HL-60 (cell line): ENCODE results near the gene PPP1R13L.
A peak's percentile ranks its signal among the peaks of the same experiment; 100 is the strongest.

Experiments used
- DNase-seq, 2 experiments: peaks; one replicate each; pipeline ENCODE4 v3.0.0-alpha.2; 2010 to 2020; ENCODE audit warnings: low read depth in 1 of 2, low spot score in 1 of 2
- H3K27ac ChIP-seq: fragments of 250-450 bp; sonication (Bioruptor Pico); replicated peaks from 2 replicates; pipeline ENCODE4 v1.5.1; 2020; ENCODE audit warnings: mild to moderate bottlenecking, moderate library complexity
- H3K27me3 ChIP-seq: fragments of 250-450 bp; sonication (Bioruptor Pico); 2 replicates; pipeline ENCODE4 v1.5.1; 2021; ENCODE audit warnings: mild to moderate bottlenecking, moderate library complexity; ENCODE audit not compliant: insufficient read depth, poor library complexity, severe bottlenecking
- H3K4me3 ChIP-seq: replicated peaks from 2 replicates; pipeline ENCODE4 v1.5.1; 2011; ENCODE audit warnings: mild to moderate bottlenecking, control low read depth, low read length; ENCODE audit not compliant: insufficient read depth
- GABPA ChIP-seq: IDR thresholded peaks from 2 replicates; pipeline ENCODE4 v1.6.1; 2012; ENCODE audit warnings: low read depth
- POLR2AphosphoS5 ChIP-seq: IDR thresholded peaks from 2 replicates; pipeline ENCODE4 v1.6.1; 2012; ENCODE audit warnings: low read depth
- SPI1 ChIP-seq: IDR thresholded peaks from 2 replicates; pipeline ENCODE4 v1.6.1; 2012; ENCODE audit warnings: low read depth, mild to moderate bottlenecking, borderline replicate concordance
- TF ChIP-seq, protein P1 (sequence below): IDR thresholded peaks from one replicate; pipeline ENCODE4 v1.5.1; 2011; ENCODE audit warnings: low read length, control low read depth, inconsistent platforms; ENCODE audit not compliant: insufficient read depth
- TF ChIP-seq, protein P2 (sequence below): IDR thresholded peaks from 2 replicates; pipeline ENCODE4 v1.6.1; 2012; ENCODE audit warnings: low read depth; ENCODE audit not compliant: insufficient replicate concordance

PPP1R13L gene

DNA sequence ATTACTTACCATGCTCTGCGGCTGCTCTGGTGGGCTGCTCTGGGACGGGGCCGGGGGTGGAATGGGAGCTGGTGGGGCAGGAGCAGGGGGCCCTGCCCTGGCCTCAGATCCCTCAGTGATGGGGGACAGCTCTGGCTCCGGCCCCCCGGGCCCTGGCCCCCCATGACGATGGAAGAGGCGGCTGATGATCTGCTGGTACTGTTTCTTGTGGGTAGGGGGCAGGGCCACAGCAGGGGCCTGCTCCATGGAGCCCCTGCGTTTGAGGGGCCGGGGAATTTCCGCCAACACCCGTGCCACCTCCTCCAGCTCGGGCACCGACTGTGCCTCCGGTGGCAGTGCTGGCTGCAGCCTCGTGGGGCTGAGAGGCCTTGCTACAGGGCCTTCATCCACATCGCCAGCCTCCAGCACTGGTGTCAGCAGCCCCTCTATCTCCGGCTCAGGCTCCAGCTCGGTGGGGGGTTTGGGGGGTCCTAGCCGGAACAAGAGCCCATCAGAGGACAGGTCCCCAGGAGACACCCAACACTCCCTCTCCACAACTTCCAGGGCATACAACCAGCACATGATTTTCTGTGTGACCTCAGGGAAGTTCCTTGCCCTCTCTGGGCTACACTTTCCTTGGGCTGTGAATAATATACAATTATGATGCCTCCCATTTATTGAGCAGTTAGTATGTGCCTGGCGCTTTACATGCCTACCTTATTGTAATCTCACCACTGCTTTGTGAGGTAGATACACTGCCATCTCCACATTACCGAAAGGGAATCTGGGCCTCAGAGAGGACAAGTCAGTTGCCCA lies 12.8 kb downstream of the PPP1R13L start:
- DNase-seq: no peak
- TF ChIP-seq POLR2AphosphoS5 (no peak), SPI1 (no peak), GABPA (no peak)
- TF ChIP-seq, protein P1, sequence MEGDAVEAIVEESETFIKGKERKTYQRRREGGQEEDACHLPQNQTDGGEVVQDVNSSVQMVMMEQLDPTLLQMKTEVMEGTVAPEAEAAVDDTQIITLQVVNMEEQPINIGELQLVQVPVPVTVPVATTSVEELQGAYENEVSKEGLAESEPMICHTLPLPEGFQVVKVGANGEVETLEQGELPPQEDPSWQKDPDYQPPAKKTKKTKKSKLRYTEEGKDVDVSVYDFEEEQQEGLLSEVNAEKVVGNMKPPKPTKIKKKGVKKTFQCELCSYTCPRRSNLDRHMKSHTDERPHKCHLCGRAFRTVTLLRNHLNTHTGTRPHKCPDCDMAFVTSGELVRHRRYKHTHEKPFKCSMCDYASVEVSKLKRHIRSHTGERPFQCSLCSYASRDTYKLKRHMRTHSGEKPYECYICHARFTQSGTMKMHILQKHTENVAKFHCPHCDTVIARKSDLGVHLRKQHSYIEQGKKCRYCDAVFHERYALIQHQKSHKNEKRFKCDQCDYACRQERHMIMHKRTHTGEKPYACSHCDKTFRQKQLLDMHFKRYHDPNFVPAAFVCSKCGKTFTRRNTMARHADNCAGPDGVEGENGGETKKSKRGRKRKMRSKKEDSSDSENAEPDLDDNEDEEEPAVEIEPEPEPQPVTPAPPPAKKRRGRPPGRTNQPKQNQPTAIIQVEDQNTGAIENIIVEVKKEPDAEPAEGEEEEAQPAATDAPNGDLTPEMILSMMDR: no peak
- TF ChIP-seq, protein P2, sequence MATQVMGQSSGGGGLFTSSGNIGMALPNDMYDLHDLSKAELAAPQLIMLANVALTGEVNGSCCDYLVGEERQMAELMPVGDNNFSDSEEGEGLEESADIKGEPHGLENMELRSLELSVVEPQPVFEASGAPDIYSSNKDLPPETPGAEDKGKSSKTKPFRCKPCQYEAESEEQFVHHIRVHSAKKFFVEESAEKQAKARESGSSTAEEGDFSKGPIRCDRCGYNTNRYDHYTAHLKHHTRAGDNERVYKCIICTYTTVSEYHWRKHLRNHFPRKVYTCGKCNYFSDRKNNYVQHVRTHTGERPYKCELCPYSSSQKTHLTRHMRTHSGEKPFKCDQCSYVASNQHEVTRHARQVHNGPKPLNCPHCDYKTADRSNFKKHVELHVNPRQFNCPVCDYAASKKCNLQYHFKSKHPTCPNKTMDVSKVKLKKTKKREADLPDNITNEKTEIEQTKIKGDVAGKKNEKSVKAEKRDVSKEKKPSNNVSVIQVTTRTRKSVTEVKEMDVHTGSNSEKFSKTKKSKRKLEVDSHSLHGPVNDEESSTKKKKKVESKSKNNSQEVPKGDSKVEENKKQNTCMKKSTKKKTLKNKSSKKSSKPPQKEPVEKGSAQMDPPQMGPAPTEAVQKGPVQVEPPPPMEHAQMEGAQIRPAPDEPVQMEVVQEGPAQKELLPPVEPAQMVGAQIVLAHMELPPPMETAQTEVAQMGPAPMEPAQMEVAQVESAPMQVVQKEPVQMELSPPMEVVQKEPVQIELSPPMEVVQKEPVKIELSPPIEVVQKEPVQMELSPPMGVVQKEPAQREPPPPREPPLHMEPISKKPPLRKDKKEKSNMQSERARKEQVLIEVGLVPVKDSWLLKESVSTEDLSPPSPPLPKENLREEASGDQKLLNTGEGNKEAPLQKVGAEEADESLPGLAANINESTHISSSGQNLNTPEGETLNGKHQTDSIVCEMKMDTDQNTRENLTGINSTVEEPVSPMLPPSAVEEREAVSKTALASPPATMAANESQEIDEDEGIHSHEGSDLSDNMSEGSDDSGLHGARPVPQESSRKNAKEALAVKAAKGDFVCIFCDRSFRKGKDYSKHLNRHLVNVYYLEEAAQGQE: no peak
- Histone ChIP-seq H3K27me3 (peaks cover 3% of the 10 kb centered on the region), H3K27ac (no peak overlapping the region), H3K4me3 (no peak overlapping the region)

DNA sequence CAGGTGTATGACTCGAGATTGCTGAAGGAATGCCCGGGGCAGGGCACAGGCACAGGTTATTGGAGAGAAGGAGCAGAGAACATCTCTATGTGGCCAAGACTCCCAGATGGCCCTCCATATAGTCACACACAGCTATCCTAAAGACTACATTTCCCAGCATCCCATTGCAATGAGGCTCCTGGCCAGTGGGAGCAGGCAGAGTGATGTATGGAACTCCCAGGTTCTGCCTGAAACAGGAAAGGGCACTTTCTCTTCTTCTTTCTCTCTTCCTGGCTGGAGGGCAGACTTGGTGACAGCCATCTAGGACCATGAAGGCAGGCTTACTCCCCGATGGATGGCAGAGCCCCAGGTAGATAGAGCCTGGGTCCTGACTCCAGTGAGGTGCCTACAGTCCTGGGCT lies 13.5 kb downstream of the PPP1R13L start:
- H3K4me3 ChIP-seq: no peak overlapping the region
- DNase-seq: peak in 1 of 2 experiments; percentile 22
- TF ChIP-seq, protein P2: no peak
- TF ChIP-seq SPI1: no peak
- no peak for TF ChIP-seq GABPA
- TF ChIP-seq POLR2AphosphoS5: no peak

GRCh38 chr19:45385392-45386221 lies 19.3 kb downstream of the PPP1R13L start:
- H3K27me3 ChIP-seq: peaks cover 20% of the 10 kb centered on the region
- no peak overlapping the region for H3K27ac ChIP-seq
- DNase-seq: peak in 1 of 2 experiments; percentile 44
- no peak overlapping the region for H3K4me3 ChIP-seq
- TF ChIP-seq SPI1: no peak
- TF ChIP-seq GABPA: no peak
- no peak for TF ChIP-seq POLR2AphosphoS5
- TF ChIP-seq, protein P2: no peak
- TF ChIP-seq, protein P1: no peak

More for the DNA sequence above, 13.5 kb downstream of the PPP1R13L start:
- Histone ChIP-seq H3K27ac (no peak overlapping the region), H3K27me3 (peaks cover 5% of the 10 kb centered on the region)
